Suppressor macrophage treated with lipopolysaccharide for 1 hour (primary cell): ENCODE results near the gene GPATCH2L.

ENCODE experiments used
- DNase-seq, 3 donors: peaks; one replicate each; pipeline ENCODE4 v3.0.0-alpha.2; 2020 to 2022

Gene GPATCH2L

GRCh38 chr14:76257842-76258397 lies 106.2 kb downstream of the GPATCH2L start:
- DNase-seq, result no peak

- peak; percentile 12 to 64 (median 39) for DNase-seq
These were observed 107.5 kb downstream of the GPATCH2L start for GRCh38 chr14:76259029-76259735.

DNA sequence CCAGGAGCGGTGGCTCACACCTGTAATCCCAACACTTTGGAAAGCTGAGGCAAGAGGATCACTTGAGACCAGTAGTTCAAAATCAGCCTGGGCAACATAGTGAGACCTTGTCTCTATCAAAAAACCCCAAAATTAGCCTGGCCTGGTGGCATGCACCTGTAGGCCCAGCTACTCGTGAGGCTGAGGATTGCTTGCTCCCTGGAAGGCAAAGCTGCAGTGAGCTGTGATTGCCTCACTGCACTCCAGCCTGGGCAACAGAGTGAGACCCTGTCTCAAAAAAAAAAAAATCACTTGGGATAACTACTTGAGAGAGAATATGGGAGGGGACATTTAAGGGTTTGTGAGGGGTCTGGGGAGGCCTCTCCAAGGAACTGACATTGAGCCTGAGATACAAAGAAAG lies 109.0 kb downstream of the GPATCH2L start:
- no peak for DNase-seq

GRCh38 chr14:76261371-76261811 lies 109.7 kb downstream of the GPATCH2L start:
- no peak for DNase-seq

DNA sequence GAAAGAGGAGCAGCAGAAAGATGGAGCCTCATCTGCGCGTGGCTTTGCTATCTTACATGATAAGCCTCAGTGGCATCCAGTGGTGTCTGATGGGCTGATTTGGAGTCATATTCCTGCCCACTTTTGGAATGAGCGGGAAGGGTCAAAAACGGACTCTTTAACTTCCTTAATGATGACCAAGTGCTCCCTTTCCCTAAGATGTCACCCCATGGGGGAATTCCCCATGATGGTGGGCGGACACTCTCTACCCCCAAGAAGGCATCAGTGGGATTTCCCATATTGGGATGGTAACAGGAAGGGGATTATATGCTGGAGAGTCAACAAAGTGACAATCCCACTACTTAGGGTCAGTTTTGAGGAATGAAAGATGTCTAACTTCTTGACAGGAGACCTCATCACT lies 110.9 kb downstream of the GPATCH2L start:
- DNase-seq, result peak; percentile 70 to 82 (median 79)
